T-helper 2 cell treated with Interferon-gamma antibody and Interleukin-4, amounts not matched to agents 100 ng/mL and 5 ng/mL, for 36 hours (primary cell): ENCODE results near the gene AFF3. TPM values are rescaled to one million over a fixed set of nuclear protein-coding genes. Genes with fewer than 3 reads are reported as not detected.
"Not testable (repeated sequence)": the region's sequence is repeated elsewhere in the genome, so short reads cannot be mapped to it uniquely, and the experiment has no call there.

ENCODE experiments used
- intact Hi-C: fragments of 100-400 bp; cut with micrococcal nuclease; formaldehyde crosslinking; loops from one replicate; pipeline ENCODE4 v1.15.1; 2023
- total RNA-seq: library from RNA; stranded (reverse); gene quantifications from 2 replicates; pipeline ENCODE4 v1.2.3, GENCODE V29; 2022

Gene AFF3
- total RNA-seq, 1 donor from 2014 or later: 6.0 TPM

GRCh38 chr2:99933894-99934650, 208.3 kb downstream of the AFF3 start:
- intact Hi-C loops: no loop called here

- intact Hi-C loops: not testable (repeated sequence)
These were observed 208.9 kb downstream of the AFF3 start for GRCh38 chr2:99933491-99933890.

GRCh38 chr2:99928470-99929053, 213.8 kb downstream of the AFF3 start:
- intact Hi-C loops: no loop called here

- intact Hi-C loops: not testable (repeated sequence)
These were observed 214.6 kb downstream of the AFF3 start for GRCh38 chr2:99927690-99928207.

- intact Hi-C loops: no loop called here
These were observed 215.4 kb downstream of the AFF3 start for GRCh38 chr2:99926986-99927385.

GRCh38 chr2:99925960-99926359, 216.4 kb downstream of the AFF3 start:
- intact Hi-C loops: no loop called here

- intact Hi-C loops: no loop called here
These were observed 219.7 kb downstream of the AFF3 start for GRCh38 chr2:99922664-99923063.

- intact Hi-C loops: no loop called here
These were observed 220.5 kb downstream of the AFF3 start for GRCh38 chr2:99921903-99922302.

- intact Hi-C loops: no loop called here
These were observed 224.0 kb downstream of the AFF3 start for GRCh38 chr2:99918389-99918788.

GRCh38 chr2:99915108-99915675, 227.2 kb downstream of the AFF3 start:
- intact Hi-C loops: no loop called here

- intact Hi-C loops: no loop called here
These were observed 230.7 kb downstream of the AFF3 start for GRCh38 chr2:99911736-99912135.

GRCh38 chr2:99910902-99911301, 231.5 kb downstream of the AFF3 start:
- intact Hi-C loops: no loop called here

GRCh38 chr2:99905636-99906035, 236.8 kb downstream of the AFF3 start:
- intact Hi-C loops: no loop called here

- intact Hi-C loops: no loop called here
These were observed 237.4 kb downstream of the AFF3 start for GRCh38 chr2:99905025-99905424.

- intact Hi-C loops: no loop called here
These were observed 238.4 kb downstream of the AFF3 start for GRCh38 chr2:99903981-99904380.

- intact Hi-C loops: no loop called here
These were observed 241.8 kb downstream of the AFF3 start for GRCh38 chr2:99900556-99900955.

GRCh38 chr2:99899882-99900281, 242.5 kb downstream of the AFF3 start:
- intact Hi-C loops: no loop called here

- intact Hi-C loops: no loop called here
These were observed 243.1 kb downstream of the AFF3 start for GRCh38 chr2:99899058-99899855.

GRCh38 chr2:99898336-99899048, 243.9 kb downstream of the AFF3 start:
- intact Hi-C loops: no loop called here

GRCh38 chr2:99891428-99891780, 251.0 kb downstream of the AFF3 start:
- intact Hi-C loops: no loop called here
